HEK293 (cell line): ENCODE measurements around the gene PITRM1.
A peak's percentile ranks its signal among the peaks of the same experiment; 100 is the strongest.

Source experiments
- CTCF ChIA-PET: fragments of 350-600 bp; formaldehyde crosslinking; extraction: SDS; loops from one replicate; lab custom pipeline; 2021; ENCODE audit warnings: antibody characterized with exemption; lab: Yijun Ruan, JAX
- POLR2A ChIA-PET: fragments of 300-600 bp; formaldehyde crosslinking; extraction: SDS; loops from one replicate; lab custom pipeline; 2020; ENCODE audit warnings: antibody characterized with exemption, inconsistent platforms; lab: Yijun Ruan, JAX
- H3K27ac ChIP-seq: fragments of 200-500 bp; sonication (Bioruptor generic); 2 replicates; pipeline ENCODE4 v1.5.1; 2014; ENCODE audit warnings: low read depth, low read length, control low read depth, inconsistent platforms; ENCODE audit errors: extremely low read depth
- H3K36me3 ChIP-seq, 2 experiments: fragments of 200-500 bp in 1 of 2; sonication (Bioruptor generic) in 1 of 2; 1 replicate in 1 of 2; 2 replicates in 1 of 2; pipeline ENCODE4 v1.5.1; 2014 to 2017; ENCODE audit warnings: inconsistent platforms in 2 of 2, low read length in 2 of 2; ENCODE audit not compliant: control insufficient read depth in 2 of 2, insufficient read depth in 1 of 2
- H3K4me1 ChIP-seq: fragments of 200-500 bp; sonication (Bioruptor generic); 2 replicates; pipeline ENCODE4 v1.5.1; 2014; ENCODE audit warnings: mild to moderate bottlenecking, low read length, inconsistent platforms; ENCODE audit not compliant: control insufficient read depth, insufficient read depth
- H3K4me3 ChIP-seq: 2 replicates; pipeline ENCODE4 v1.5.1; 2011; ENCODE audit warnings: low read depth, mild to moderate bottlenecking, control low read depth, low read length, moderate library complexity
- H3K9me3 ChIP-seq: fragments of 200-500 bp; sonication (Bioruptor generic); 2 replicates; pipeline ENCODE4 v1.5.1; 2014; ENCODE audit warnings: low read depth, low read length, inconsistent platforms; ENCODE audit not compliant: control insufficient read depth, insufficient read depth
- IKZF3 ChIP-seq: fragments of 450-650 bp; IDR thresholded peaks from 2 replicates; pipeline ENCODE4 v1.5.0; 2018; ENCODE audit warnings: missing biosample characterization, mild to moderate bottlenecking, missing genetic modification characterization, moderate library complexity
- KLF1 ChIP-seq: fragments of 450-650 bp; formaldehyde crosslinking; IDR thresholded peaks from 2 replicates; pipeline ENCODE4 v1.5.1; 2016; ENCODE audit warnings: missing biosample characterization, missing genetic modification characterization
- KLF16 ChIP-seq: fragments of 450-650 bp; formaldehyde crosslinking; IDR thresholded peaks from 2 replicates; pipeline ENCODE4 v1.5.1; 2017; ENCODE audit warnings: missing biosample characterization, missing genetic modification characterization
- KLF7 ChIP-seq: fragments of 450-650 bp; formaldehyde crosslinking; IDR thresholded peaks from 2 replicates; pipeline ENCODE4 v1.5.1; 2016; ENCODE audit warnings: missing biosample characterization, missing genetic modification characterization, borderline replicate concordance
- PATZ1 ChIP-seq: fragments of 450-650 bp; formaldehyde crosslinking; IDR thresholded peaks from 2 replicates; pipeline ENCODE4 v1.5.1; 2016; ENCODE audit warnings: missing biosample characterization, missing genetic modification characterization
- PBX3 ChIP-seq: sonication (generic); formaldehyde crosslinking; IDR thresholded peaks from 2 replicates; pipeline ENCODE4 v1.8.1; 2022; ENCODE audit warnings: mild to moderate bottlenecking, moderate library complexity, missing genetic modification reagents
- PRDM10 ChIP-seq: fragments of 450-650 bp; formaldehyde crosslinking; IDR thresholded peaks from 2 replicates; pipeline ENCODE4 v1.5.1; 2016; ENCODE audit warnings: missing biosample characterization, missing genetic modification characterization
- SCRT2 ChIP-seq: fragments of 450-650 bp; formaldehyde crosslinking; IDR thresholded peaks from 2 replicates; pipeline ENCODE4 v1.5.1; 2016; ENCODE audit warnings: missing biosample characterization, missing genetic modification characterization
- SP2 ChIP-seq: fragments of 450-650 bp; formaldehyde crosslinking; IDR thresholded peaks from 2 replicates; pipeline ENCODE4 v1.5.1; 2016; ENCODE audit warnings: missing biosample characterization, missing genetic modification characterization
- SP3 ChIP-seq: fragments of 450-650 bp; formaldehyde crosslinking; IDR thresholded peaks from 2 replicates; pipeline ENCODE4 v1.5.1; 2016; ENCODE audit warnings: missing biosample characterization, missing genetic modification characterization
- YY1 ChIP-seq: fragments of 450-650 bp; formaldehyde crosslinking; IDR thresholded peaks from 2 replicates; pipeline ENCODE4 v1.5.1; 2018; ENCODE audit warnings: missing biosample characterization, missing genetic modification characterization
- ZBTB7A ChIP-seq: fragments of 450-650 bp; formaldehyde crosslinking; IDR thresholded peaks from 2 replicates; pipeline ENCODE4 v1.5.1; 2016; ENCODE audit warnings: low read depth, missing biosample characterization, missing genetic modification characterization
- ZNF10 ChIP-seq: fragments of 450-650 bp; formaldehyde crosslinking; IDR thresholded peaks from 2 replicates; pipeline ENCODE4 v1.5.1; 2017; ENCODE audit warnings: missing biosample characterization, missing genetic modification characterization
- ZNF16 ChIP-seq: fragments of 450-650 bp; formaldehyde crosslinking; IDR thresholded peaks from 2 replicates; pipeline ENCODE4 v1.5.1; 2016; ENCODE audit warnings: low read depth, missing biosample characterization, missing genetic modification characterization
- ZNF184 ChIP-seq: fragments of 450-650 bp; IDR thresholded peaks from 2 replicates; pipeline ENCODE4 v1.5.1; 2018; ENCODE audit warnings: missing biosample characterization, mild to moderate bottlenecking, missing genetic modification characterization
- ZNF19 ChIP-seq: fragments of 450-650 bp; formaldehyde crosslinking; IDR thresholded peaks from 2 replicates; pipeline ENCODE4; 2016; ENCODE audit warnings: missing biosample characterization, missing genetic modification characterization, low read depth
- ZNF248 ChIP-seq: fragments of 450-650 bp; formaldehyde crosslinking; IDR thresholded peaks from 2 replicates; pipeline ENCODE4 v1.5.1; 2017; ENCODE audit warnings: missing biosample characterization, missing genetic modification characterization
- ZNF335 ChIP-seq: fragments of 450-650 bp; formaldehyde crosslinking; conservative IDR thresholded peaks from 2 replicates; pipeline ENCODE4 v1.5.1; 2016; ENCODE audit warnings: missing biosample characterization, missing genetic modification characterization
- ZNF341 ChIP-seq: fragments of 450-650 bp; formaldehyde crosslinking; IDR thresholded peaks from 2 replicates; pipeline ENCODE4; 2016; ENCODE audit warnings: low read depth, missing biosample characterization, missing genetic modification characterization
- ZNF398 ChIP-seq: fragments of 450-650 bp; formaldehyde crosslinking; IDR thresholded peaks from 2 replicates; pipeline ENCODE4 v1.5.1; 2017; ENCODE audit warnings: missing biosample characterization, missing genetic modification characterization
- ZNF488 ChIP-seq: fragments of 450-650 bp; formaldehyde crosslinking; IDR thresholded peaks from 2 replicates; pipeline ENCODE4 v1.5.1; 2016; ENCODE audit warnings: missing biosample characterization, missing genetic modification characterization
- ZNF558 ChIP-seq: fragments of 450-650 bp; formaldehyde crosslinking; IDR thresholded peaks from 2 replicates; pipeline ENCODE4 v1.5.1; 2016; ENCODE audit warnings: missing biosample characterization, missing genetic modification characterization
- ZNF623 ChIP-seq: fragments of 450-650 bp; formaldehyde crosslinking; IDR thresholded peaks from 2 replicates; pipeline ENCODE4 v1.5.1; 2016; ENCODE audit warnings: missing biosample characterization, missing genetic modification characterization
- ZNF654 ChIP-seq: fragments of 450-650 bp; formaldehyde crosslinking; IDR thresholded peaks from 2 replicates; pipeline ENCODE4 v1.5.1; 2016; ENCODE audit warnings: low read depth, missing biosample characterization, missing genetic modification characterization
- ZNF768 ChIP-seq: fragments of 450-650 bp; formaldehyde crosslinking; IDR thresholded peaks from 2 replicates; pipeline ENCODE4 v1.5.1; 2018; ENCODE audit warnings: missing biosample characterization, mild to moderate bottlenecking, missing genetic modification characterization
- ZNF785 ChIP-seq: fragments of 450-650 bp; formaldehyde crosslinking; IDR thresholded peaks from 2 replicates; pipeline ENCODE4 v1.5.1; 2016; ENCODE audit warnings: missing biosample characterization, missing genetic modification characterization
- ZNF843 ChIP-seq: fragments of 450-650 bp; formaldehyde crosslinking; IDR thresholded peaks from 2 replicates; pipeline ENCODE4 v1.5.1; 2016; ENCODE audit warnings: missing biosample characterization, missing genetic modification characterization

Gene PITRM1

GRCh38 chr10:3178042-3178441, 5.5 kb upstream of the PITRM1 start:
- CTCF ChIA-PET, result no interaction called here
- Histone ChIP-seq H3K36me3 (no peaks in the 10 kb centered on the region), H3K27ac (no peak overlapping the region), H3K4me1 (no peaks in the 10 kb centered on the region), H3K9me3 (no peaks in the 10 kb centered on the region), H3K4me3 (no peak overlapping the region)
- TF ChIP-seq ZNF341 (tag by site-specific recombination), result no peak
- TF ChIP-seq PBX3 (CRISPR knock-in tag), result no peak
- no peak for TF ChIP-seq ZNF654 (tag by site-specific recombination)
- no peak for TF ChIP-seq ZNF184 (tag by site-specific recombination)
- TF ChIP-seq YY1 (tag by site-specific recombination), result no peak
- no peak for TF ChIP-seq ZNF843
- TF ChIP-seq ZNF16 (tag by site-specific recombination), result no peak
- TF ChIP-seq ZNF768 (tag by site-specific recombination), result no peak
- no peak for TF ChIP-seq ZNF248
- TF ChIP-seq ZNF10, result no peak
- no peak for TF ChIP-seq ZNF488 (tag by site-specific recombination)
- TF ChIP-seq KLF1, result no peak
- TF ChIP-seq ZNF398, result no peak
- no peak for TF ChIP-seq ZNF785 (tag by site-specific recombination)
- no peak for TF ChIP-seq IKZF3 (tag by site-specific recombination)
- POLR2A ChIA-PET, result no interaction called here

- peaks cover 4 to 19% of the 10 kb centered on the region in 2 experiments; a peak in 2 of 3 replicates for H3K36me3 ChIP-seq
- H3K9me3 ChIP-seq, result no peaks in the 10 kb centered on the region
- H3K4me1 ChIP-seq, result no peaks in the 10 kb centered on the region
- POLR2A ChIA-PET, result interaction anchor here (0.6 to 2.1 kb wide), 16 partner anchors 9 to 658 kb away, joined by 3 to 15 read pairs (median 6); partner anchors contain the start of gene KLF6
- H3K4me3 ChIP-seq, result peak overlapping the region; percentile 40
- H3K27ac ChIP-seq, result no peak overlapping the region
- CTCF ChIA-PET, result no interaction called here
- TF ChIP-seq ZBTB7A (tag by site-specific recombination) (0 out of 2 replicates have a peak, but pooled peaks have one; percentile 25), SP2 (tag by site-specific recombination) (peak; percentile 53), PATZ1 (peak; percentile 71), ZNF558 (tag by site-specific recombination) (no peak), ZNF335 (tag by site-specific recombination) (peak; percentile 44), KLF1 (peak; percentile 89), ZNF341 (tag by site-specific recombination) (peak; percentile 54; the same call in 1 of the 2 replicates), ZNF19 (no peak), PRDM10 (tag by site-specific recombination) (peak; percentile 55), ZNF623 (tag by site-specific recombination) (no peak), KLF16 (tag by site-specific recombination) (peak; percentile 76), SCRT2 (tag by site-specific recombination) (no peak), KLF7 (tag by site-specific recombination) (peak; percentile 36; the same call in 1 of the 2 replicates), SP3 (tag by site-specific recombination) (peak; percentile 80)
Observed at GRCh38 chr10:3173171-3173878, 743 bp upstream of the PITRM1 start.
